Measurements from ENCODE around the gene MPC1.
"Not testable (repeated sequence)": the region's sequence is repeated elsewhere in the genome, so short reads cannot be mapped to it uniquely, and the experiment has no call there.

Gene MPC1

GRCh38 chr6:166398348-166398747, 15.6 kb upstream of the MPC1 start:
- no peak for TF ChIP-seq CTCF (IDR thresholded peaks at IDR 0.05; ENCODE audit: low read depth, low read length)
- DNase-seq (ENCODE audit: low read depth in 2 of 2): no peak
- H3K4me3 ChIP-seq (replicated peaks in 1 of 2; ENCODE audit: low read depth in 2 of 2, low read length in 2 of 2): no peak overlapping the region

GRCh38 chr6:166397849-166398248, 15.1 kb upstream of the MPC1 start:
- no peak overlapping the region for H3K4me3 ChIP-seq (replicated peaks in 1 of 2; ENCODE audit: low read depth in 2 of 2, low read length in 2 of 2)
- no peak for DNase-seq (ENCODE audit: low read depth in 2 of 2)
- no peak for TF ChIP-seq CTCF (IDR thresholded peaks at IDR 0.05; ENCODE audit: low read depth, low read length)

GRCh38 chr6:166395778-166396177, 13.0 kb upstream of the MPC1 start:
- no peak for TF ChIP-seq CTCF (IDR thresholded peaks at IDR 0.05; ENCODE audit: low read depth, low read length)
- no peak for DNase-seq (ENCODE audit: low read depth in 2 of 2)
- H3K4me3 ChIP-seq (replicated peaks in 1 of 2; ENCODE audit: low read depth in 2 of 2, low read length in 2 of 2): no peak overlapping the region

GRCh38 chr6:166395351-166395750, 12.6 kb upstream of the MPC1 start:
- H3K4me3 ChIP-seq (replicated peaks in 1 of 2; ENCODE audit: low read depth in 2 of 2, low read length in 2 of 2): no peak overlapping the region
- DNase-seq (ENCODE audit: low read depth in 2 of 2): no peak
- TF ChIP-seq CTCF (IDR thresholded peaks at IDR 0.05; ENCODE audit: low read depth, low read length): no peak

- H3K4me3 ChIP-seq (replicated peaks in 1 of 2; ENCODE audit: low read depth in 2 of 2, low read length in 2 of 2): no peak overlapping the region
- DNase-seq (ENCODE audit: low read depth in 2 of 2): no peak
- no peak for TF ChIP-seq CTCF (IDR thresholded peaks at IDR 0.05; ENCODE audit: low read depth, low read length)
Measured at GRCh38 chr6:166394036-166394892, 11.5 kb upstream of the MPC1 start.

GRCh38 chr6:166393535-166393823, 10.7 kb upstream of the MPC1 start:
- TF ChIP-seq CTCF (IDR thresholded peaks at IDR 0.05; ENCODE audit: low read depth, low read length): no peak
- DNase-seq (ENCODE audit: low read depth in 2 of 2): no peak
- H3K4me3 ChIP-seq (replicated peaks in 1 of 2; ENCODE audit: low read depth in 2 of 2, low read length in 2 of 2): no peak overlapping the region

GRCh38 chr6:166392755-166393534, 10.2 kb upstream of the MPC1 start:
- H3K4me3 ChIP-seq (replicated peaks in 1 of 2; ENCODE audit: low read depth in 2 of 2, low read length in 2 of 2); DNase-seq (ENCODE audit: low read depth in 2 of 2): not testable (repeated sequence)
